TTC549 (cell line): ENCODE results near the gene ZNF217.
"Not testable (repeated sequence)": the region's sequence is repeated elsewhere in the genome, so short reads cannot be mapped to it uniquely, and the experiment has no call there.

Experiments
- FAIRE-seq: peaks from 2 replicates; lab custom pipeline; 2012; peaks lifted over from hg19 to GRCh38; lab: Jason Lieb, UNC

ZNF217 gene

GRCh38 chr20:53524589-53525312, 68.9 kb downstream of the ZNF217 start:
- FAIRE-seq: no peak

- FAIRE-seq: not testable (repeated sequence)
Observed at GRCh38 chr20:53523615-53524014, 70.0 kb downstream of the ZNF217 start.

DNA sequence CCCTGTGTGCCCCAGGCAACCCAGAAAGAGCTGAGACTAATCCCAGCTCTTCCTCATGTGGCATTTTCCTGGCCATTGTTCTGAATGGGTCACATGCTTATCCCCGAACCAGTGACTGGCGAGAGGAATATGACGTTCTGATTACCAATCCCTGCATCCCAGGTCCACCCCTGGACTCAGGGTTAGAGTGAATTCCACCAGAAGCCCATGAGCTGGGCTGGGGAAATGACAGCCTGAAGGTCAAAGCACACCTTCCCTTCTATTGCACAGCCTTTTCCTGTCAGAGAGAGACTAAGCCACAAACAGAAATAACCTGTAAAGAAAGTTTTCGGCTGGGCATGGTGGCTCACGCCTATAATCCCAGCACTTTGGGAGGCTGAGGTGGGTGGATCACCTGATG, 70.9 kb downstream of the ZNF217 start:
- no peak for FAIRE-seq

DNA sequence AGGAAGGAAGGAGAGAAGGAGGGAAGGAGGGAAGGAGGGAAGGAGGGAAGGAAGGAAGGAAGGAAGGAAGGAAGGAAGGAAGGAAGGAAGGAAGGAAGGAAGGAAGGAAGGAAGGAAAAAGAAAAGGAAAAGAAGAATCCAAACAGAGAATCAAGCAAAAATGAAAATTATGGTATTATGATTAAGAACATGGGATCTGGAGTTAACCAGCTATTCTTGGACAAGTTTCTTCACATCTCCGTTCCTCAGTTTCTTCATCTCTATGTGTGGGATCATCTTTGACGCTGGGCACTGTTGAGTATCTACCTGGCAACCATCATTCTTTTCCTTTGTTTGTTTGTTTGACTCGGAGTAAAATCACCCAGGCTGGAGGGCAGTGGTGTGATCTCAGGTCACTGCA, 71.6 kb downstream of the ZNF217 start:
- FAIRE-seq: no peak

DNA sequence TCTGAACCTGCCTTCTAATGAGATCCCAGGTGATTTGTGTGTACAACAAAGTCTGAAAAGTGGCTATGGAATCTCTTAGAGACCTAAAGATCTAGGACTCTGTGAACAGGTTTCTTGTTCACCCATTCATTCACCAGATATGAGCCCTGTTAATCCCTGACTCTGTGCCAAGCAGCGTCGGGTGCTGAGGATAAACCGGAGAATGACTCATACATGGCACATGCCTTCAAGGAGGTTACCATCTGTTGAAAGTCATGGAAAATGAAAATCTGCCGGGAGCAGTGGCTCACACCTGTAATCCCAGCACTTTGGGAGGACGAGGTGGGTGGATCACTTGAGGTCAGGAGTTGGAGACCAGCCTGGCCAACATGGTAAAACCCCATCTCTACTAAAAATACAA, 72.2 kb downstream of the ZNF217 start:
- not testable (repeated sequence) for FAIRE-seq

GRCh38 chr20:53517146-53517545, 76.5 kb downstream of the ZNF217 start:
- FAIRE-seq: no peak
